Measurements from ENCODE around the gene WEE1. TPM values are rescaled to one million over a fixed set of nuclear protein-coding genes. Genes with fewer than 3 reads are reported as not detected.
"Not testable (repeated sequence)": the region's sequence is repeated elsewhere in the genome, so short reads cannot be mapped to it uniquely, and the experiment has no call there.

The WEE1 gene
- total RNA-seq, 1 donor from 2014 or later = 10.9 TPM

- ATAC-seq (no peak), DNase-seq (no peak)
- Histone ChIP-seq H3K9me3 (no peaks in the 10 kb centered on the region), H3K27ac (no peak overlapping the region), H3K27me3 (no peaks in the 10 kb centered on the region), H3K36me3 (no peaks in the 10 kb centered on the region), H3K4me3 (no peak overlapping the region), H3K4me1 (peaks cover 8% of the 10 kb centered on the region)
- intact Hi-C loops (cut with DNase I) = no loop called here
- TF ChIP-seq CTCF (IDR thresholded peaks at IDR 0.05) = no peak
These were observed 23.5 kb downstream of the WEE1 start for GRCh38 chr11:9596926-9597464.

GRCh38 chr11:9600166-9600565, 26.7 kb downstream of the WEE1 start:
- intact Hi-C loops (cut with DNase I) = no loop called here
- no peak for DNase-seq
- no peak for TF ChIP-seq CTCF (IDR thresholded peaks at IDR 0.05)
- Histone ChIP-seq H3K4me1 (peaks cover 8% of the 10 kb centered on the region), H3K27ac (no peak overlapping the region), H3K36me3 (no peaks in the 10 kb centered on the region), H3K9me3 (no peaks in the 10 kb centered on the region), H3K4me3 (no peak overlapping the region), H3K27me3 (no peaks in the 10 kb centered on the region)
- ATAC-seq = no peak

- DNase-seq (no peak), ATAC-seq (peak; percentile 70)
- TF ChIP-seq CTCF (IDR thresholded peaks at IDR 0.05) = no peak
- Histone ChIP-seq H3K27ac (peak overlapping the region; percentile 51), H3K4me1 (peaks cover 8% of the 10 kb centered on the region), H3K27me3 (no peaks in the 10 kb centered on the region), H3K36me3 (no peaks in the 10 kb centered on the region), H3K9me3 (no peaks in the 10 kb centered on the region), H3K4me3 (no peak overlapping the region)
- intact Hi-C loops (cut with DNase I) = no loop called here
These were observed 27.2 kb downstream of the WEE1 start for GRCh38 chr11:9600644-9601036.

GRCh38 chr11:9601037-9601875, 27.8 kb downstream of the WEE1 start:
- H3K9me3 ChIP-seq = no peaks in the 10 kb centered on the region
- H3K4me1 ChIP-seq = peaks cover 8% of the 10 kb centered on the region
- intact Hi-C loops (cut with DNase I) = no loop called here
- DNase-seq (no peak), ATAC-seq (peak; percentile 76)
- H3K4me3 ChIP-seq = no peak overlapping the region
- no peak for TF ChIP-seq CTCF (IDR thresholded peaks at IDR 0.05)
- no peaks in the 10 kb centered on the region for H3K36me3 ChIP-seq
- H3K27ac ChIP-seq = peak overlapping the region; percentile 51
- H3K27me3 ChIP-seq = no peaks in the 10 kb centered on the region

GRCh38 chr11:9601876-9602199, 28.4 kb downstream of the WEE1 start:
- peak; percentile 35 for ATAC-seq
- Histone ChIP-seq H3K4me1 (peaks cover 8% of the 10 kb centered on the region), H3K9me3 (no peaks in the 10 kb centered on the region), H3K36me3 (no peaks in the 10 kb centered on the region), H3K4me3 (no peak overlapping the region), H3K27ac (no peak overlapping the region), H3K27me3 (no peaks in the 10 kb centered on the region)
- intact Hi-C loops (cut with DNase I) = no loop called here
- TF ChIP-seq CTCF (IDR thresholded peaks at IDR 0.05) = no peak
- DNase-seq = no peak

- H3K36me3 ChIP-seq; DNase-seq; H3K27ac ChIP-seq; H3K9me3 ChIP-seq; ATAC-seq; H3K4me3 ChIP-seq; H3K27me3 ChIP-seq; intact Hi-C loops (cut with DNase I); H3K4me1 ChIP-seq: not testable (repeated sequence)
These were observed 29.7 kb downstream of the WEE1 start for GRCh38 chr11:9603214-9603613.
